ENCODE data around the gene P2RY12.

P2RY12 gene

DNA sequence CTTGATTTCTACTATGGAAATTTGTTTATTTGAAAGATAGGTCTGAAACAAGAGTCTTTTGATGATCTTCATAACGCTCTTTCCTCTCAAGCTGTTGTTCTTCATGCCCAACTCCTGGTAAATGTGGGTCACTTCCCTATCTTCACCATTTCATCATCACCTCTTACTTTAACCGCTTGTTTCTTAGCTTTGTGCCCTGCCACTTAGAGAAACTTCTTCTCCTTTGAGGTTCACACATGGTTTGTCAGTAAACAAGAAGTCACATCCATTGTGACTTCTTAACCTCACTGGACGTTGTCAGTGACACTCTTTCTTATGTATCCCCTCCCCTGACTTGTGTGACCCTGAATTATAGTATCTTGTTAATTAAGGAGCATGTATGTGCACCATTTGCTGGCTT is 38.3 kb downstream of the P2RY12 start:
- DNase-seq = no peak

GRCh38 chr3:151345859-151346258 is 38.7 kb downstream of the P2RY12 start:
- DNase-seq = no peak

DNA sequence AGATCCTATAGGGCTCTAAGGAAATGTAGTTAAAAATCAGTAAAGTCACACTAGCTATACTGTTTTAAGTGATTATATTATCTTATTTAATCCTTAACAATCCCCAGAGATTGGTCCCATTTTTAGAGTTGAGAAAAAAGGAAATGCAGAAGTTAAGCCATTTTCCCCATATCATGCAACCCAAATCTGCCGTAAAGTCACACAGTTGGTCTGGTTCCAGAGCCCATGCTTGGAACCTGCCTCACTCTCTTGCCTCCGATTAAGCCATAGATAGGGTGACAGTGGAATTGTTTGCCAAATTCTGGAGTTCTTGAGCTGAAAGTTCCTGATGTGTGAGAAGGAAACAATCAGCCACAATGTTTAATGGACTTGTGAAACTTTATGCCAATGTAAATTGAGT is 52.9 kb downstream of the P2RY12 start:
- DNase-seq = no peak

DNA sequence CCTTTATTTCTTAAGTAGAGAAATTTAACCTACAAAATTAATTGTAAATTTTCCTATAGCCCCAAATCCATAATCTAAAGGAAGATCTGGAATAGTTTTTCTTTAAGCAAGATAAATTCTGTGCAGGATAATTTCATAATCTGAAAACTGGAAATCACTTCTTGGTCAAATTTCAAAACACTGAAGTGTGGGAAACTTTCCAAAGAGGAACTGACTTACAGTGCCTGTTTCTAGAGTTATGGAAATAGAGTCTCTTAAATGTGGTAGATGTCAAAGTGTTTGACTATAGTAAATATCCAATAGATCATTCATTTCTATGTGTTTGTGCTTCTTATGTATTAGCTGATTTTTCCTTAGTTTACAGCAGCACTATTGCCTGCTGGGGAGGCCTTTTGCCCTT is 53.7 kb downstream of the P2RY12 start:
- no peak for DNase-seq

DNA sequence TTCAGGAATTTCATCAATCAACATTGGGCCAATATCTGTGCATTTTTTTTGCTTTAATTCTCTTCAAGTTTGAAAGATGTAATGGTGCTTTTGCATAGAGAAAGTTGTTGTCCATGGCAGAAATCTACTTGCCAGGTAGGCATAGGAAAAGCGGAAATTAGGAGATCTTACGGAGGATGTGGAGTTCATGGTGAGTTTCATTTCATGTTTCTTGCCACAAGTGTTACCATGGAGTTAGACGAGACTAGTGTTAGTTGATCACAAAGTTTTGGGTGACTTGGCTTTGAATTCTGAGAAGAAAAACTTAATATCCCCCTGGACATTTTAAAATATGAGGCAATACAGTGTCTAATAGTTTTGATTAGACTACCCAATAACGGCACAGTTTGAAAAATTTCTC is 54.2 kb downstream of the P2RY12 start:
- DNase-seq = no peak

DNA sequence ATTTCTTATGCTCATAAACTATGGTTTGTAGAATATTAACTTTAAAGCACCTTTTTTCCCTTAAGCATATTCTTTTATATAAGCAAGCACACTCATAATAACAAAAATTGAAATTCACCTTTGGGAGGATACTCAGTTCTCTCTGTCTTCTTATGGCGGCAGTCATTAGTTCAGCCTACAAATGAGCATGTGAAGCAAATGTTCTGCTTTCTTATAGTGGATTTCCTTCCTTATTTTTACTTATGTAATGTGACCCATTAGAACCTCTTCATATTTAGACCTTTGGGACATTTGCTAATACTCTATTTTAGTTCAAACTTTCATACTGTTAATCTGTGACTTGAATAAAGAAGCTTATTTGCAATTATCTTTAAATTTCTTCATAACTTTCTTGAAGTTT is 55.2 kb downstream of the P2RY12 start, which contains the start of gene P2RY13:
Gene P2RY13, minus strand, starts transcription at position 187 of the 400 bp plus-strand sequence. Its CDS starts 21 bp downstream, at position 166.
- DNase-seq = no peak

DNA sequence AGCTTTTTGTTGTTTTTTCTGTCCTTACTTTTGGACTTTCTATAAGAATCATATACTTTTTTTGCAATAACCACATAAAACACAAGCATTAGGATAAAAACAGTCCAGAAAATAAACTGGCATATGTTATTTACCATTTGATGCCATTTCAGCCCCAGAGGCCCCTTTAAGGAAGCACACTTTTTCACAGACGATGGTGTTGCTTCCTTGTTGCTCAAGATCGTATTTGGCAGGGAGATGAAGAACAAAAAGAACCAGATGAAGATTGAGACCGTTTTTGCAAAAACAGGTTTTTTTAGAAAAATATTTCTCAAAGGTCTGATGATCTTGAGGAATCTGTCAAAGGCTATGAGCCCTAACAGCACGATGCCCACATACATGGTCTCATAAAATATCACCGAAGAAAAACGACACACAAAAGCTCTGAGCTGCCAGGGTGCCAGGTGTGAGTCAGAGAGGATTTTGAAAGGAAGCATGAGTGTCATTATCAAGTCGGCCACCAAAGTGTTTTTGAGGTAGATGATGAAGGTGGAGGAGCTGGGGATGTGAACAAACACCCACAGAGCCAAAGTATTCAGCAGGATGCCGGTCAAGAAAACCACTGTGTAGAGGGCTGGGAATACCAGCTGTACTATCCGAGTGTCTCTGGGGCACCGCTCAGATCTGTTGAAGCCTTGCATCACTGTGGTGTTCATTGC is 56.1 kb downstream of the P2RY12 start:
- DNase-seq = peak in 4 of 56 donors; percentile 1 to 21 (median 10)

GRCh38 chr3:151327571-151328198 is 56.9 kb downstream of the P2RY12 start:
- no peak for DNase-seq

- DNase-seq = no peak
These were observed 62.0 kb downstream of the P2RY12 start for GRCh38 chr3:151322511-151322910.

- DNase-seq = no peak
These were observed 63.0 kb downstream of the P2RY12 start for GRCh38 chr3:151321526-151321925.

DNA sequence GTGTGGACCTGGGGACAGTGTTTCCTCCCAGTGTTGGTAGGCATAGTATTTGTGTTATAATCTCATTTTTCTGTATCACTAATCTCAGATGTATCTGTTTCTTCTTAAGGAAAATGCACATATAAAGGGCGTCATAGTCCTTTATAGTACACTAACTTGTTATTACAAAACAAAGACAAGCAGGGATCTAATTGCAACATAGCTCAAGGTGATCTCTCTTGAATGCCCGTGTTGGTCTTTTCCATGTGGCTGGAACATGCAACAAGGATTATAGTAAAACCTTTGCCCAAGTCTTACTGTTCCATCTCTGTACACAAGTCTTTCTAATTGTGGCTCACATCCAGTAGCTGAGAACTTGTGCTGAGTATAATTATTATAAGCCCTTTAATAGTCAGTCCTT is 64.4 kb downstream of the P2RY12 start:
- no peak for DNase-seq

GRCh38 chr3:151319628-151320027 is 64.9 kb downstream of the P2RY12 start:
- no peak for DNase-seq

- no peak for DNase-seq
These were observed 65.6 kb downstream of the P2RY12 start for GRCh38 chr3:151318991-151319390.

DNA sequence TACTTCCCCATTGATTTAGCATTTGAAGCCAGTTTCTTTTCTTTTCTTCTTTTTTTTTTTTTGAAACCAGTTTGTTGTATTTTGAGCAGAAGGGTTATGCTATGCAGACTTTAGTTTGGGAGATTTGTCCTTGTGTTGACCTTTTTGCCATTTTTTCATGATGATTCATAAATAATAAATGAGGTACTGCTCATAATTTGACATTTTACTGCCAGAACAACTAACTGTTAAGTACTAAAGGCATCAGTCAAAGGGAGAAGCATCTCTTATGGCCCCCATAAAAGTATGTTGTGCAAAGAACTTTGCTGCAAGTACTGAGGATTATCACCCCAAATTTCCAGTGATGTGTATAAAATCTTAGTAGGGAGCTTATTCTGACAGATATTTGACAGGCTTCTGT is 66.2 kb downstream of the P2RY12 start:
- DNase-seq = no peak

DNA sequence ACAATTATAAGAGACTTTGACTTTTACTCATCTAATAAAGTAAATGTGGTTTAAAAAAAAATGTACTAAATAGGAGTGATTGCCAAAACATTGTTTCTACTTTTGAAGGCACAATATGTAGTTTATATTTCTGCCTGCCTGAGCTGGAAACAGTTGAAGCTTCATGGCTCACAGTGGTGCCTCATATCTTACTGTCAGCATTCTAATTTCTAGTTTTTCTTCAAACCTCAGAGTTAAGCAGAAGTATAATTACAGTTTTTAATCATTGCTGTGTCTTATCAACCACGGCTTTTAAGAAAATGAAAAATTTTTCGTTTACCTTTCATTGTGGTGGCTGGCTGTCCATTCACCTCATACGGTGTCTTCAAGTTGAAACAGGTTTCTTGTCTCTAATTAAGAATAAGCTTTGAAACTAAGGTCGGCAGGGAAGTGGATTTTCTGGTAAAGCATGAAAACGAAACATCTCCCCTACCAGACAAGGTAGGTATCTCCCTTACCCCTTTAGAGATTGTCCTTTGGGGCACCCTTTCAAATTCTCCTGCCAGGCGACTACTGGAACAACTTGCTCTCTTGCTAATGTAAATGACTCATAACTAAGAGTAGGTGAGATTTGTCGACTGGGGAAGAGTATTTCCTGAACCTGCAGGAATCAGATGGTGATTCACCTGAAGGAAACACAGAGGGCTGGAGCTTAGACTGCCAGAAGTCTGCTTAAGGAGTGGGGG is 68.1 kb downstream of the P2RY12 start, which contains the start of gene GPR87:
Gene GPR87, minus strand, starts transcription at position 554 of the 725 bp plus-strand sequence. CDS start 16,720 bp downstream, outside the sequence.
- peak in 1 of 56 donors; percentile 11 for DNase-seq

DNA sequence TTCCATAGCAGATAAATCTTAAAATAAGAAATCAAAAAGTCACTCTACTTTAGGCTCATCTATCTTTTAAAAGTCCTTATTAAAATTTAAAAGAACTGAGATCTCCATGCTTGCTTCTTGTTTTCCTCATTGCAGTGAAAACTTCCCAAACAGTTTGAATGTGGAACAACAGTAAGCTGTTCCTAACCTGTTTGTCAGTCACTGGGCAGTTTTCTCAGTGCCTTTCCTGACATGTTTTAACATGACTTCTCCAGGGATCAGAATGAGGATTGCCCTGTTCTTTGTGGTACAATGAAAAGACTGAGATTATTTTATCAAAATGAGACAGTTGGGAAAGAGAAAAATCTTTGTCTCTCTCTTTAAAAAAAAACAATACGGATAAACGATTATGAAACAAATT is 68.7 kb downstream of the P2RY12 start:
- DNase-seq = no peak

DNA sequence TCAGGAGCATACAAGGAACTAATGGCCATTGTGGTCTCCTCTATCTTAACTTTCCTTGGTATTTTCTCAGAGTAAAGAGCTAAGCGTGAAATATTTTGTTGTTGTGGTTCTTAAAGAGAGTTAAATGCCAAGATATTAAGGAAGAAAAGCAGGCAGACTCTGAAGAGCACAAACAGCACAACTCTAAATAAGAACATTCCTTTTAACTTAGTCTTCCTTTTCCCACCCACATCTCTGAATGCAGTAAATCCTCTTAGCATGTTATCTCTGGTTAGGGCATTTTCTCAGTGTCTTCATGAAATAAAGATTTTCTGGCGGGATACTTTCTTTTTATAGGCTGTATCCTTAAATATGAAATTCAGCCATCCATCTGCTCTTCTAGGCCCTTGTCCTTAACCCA is 69.4 kb downstream of the P2RY12 start:
- no peak for DNase-seq

- no peak for DNase-seq
These were observed 70.0 kb downstream of the P2RY12 start for GRCh38 chr3:151314593-151314992.

- DNase-seq = no peak
These were observed 70.4 kb downstream of the P2RY12 start for GRCh38 chr3:151314137-151314536.

- no peak for DNase-seq
These were observed 71.6 kb downstream of the P2RY12 start for GRCh38 chr3:151312972-151313371.

GRCh38 chr3:151309566-151309965 is 75.0 kb downstream of the P2RY12 start:
- DNase-seq = no peak
